Activated B cell treated with CpG ODN at 0.5 μM for 24 hours (primary cell): Measurements from ENCODE around the gene MLLT3. TPM values are rescaled to one million over a fixed set of nuclear protein-coding genes. Genes with fewer than 3 reads are reported as not detected.
"Not testable (repeated sequence)": the region's sequence is repeated elsewhere in the genome, so short reads cannot be mapped to it uniquely, and the experiment has no call there.

Experiments used
- ATAC-seq: fragments of 200-7000 bp; cut with Tn5 transposase; one replicate; pipeline ENCODE4 v1.10.0; 2021; ENCODE audit warnings: low read depth, mild to moderate bottlenecking, moderate library complexity
- CTCF ChIA-PET: fragments of 350-600 bp; sonication (Branson Sonifier 250); formaldehyde crosslinking; loops from one replicate; lab custom pipeline; 2021; ENCODE audit warnings: antibody characterized with exemption; lab: Charles Lee
- POLR2A ChIA-PET: fragments of 350-600 bp; sonication (Branson Sonifier 250); formaldehyde crosslinking; loops from one replicate; lab custom pipeline; 2021; ENCODE audit warnings: antibody characterized with exemption; lab: Charles Lee
- DNase-seq: peaks from one replicate; pipeline ENCODE4 v3.0.0; 2022
- H3K27ac Mint-ChIP-seq: one replicate; pipeline ENCODE4 v1.8.0; 2020; ENCODE audit warnings: mixed read lengths
- H3K27me3 Mint-ChIP-seq: one replicate; pipeline ENCODE4 v1.8.0; 2021; ENCODE audit warnings: mixed read lengths
- H3K36me3 Mint-ChIP-seq: one replicate; pipeline ENCODE4 v1.8.0; 2021; ENCODE audit warnings: low read depth, mixed read lengths
- H3K4me1 Mint-ChIP-seq: one replicate; pipeline ENCODE4 v1.8.0; 2021; ENCODE audit warnings: mixed read lengths
- H3K4me3 Mint-ChIP-seq: one replicate; pipeline ENCODE4 v1.8.0; 2020; ENCODE audit warnings: mild to moderate bottlenecking, mixed read lengths
- H3K9me3 Mint-ChIP-seq: one replicate; pipeline ENCODE4 v1.8.0; 2020; ENCODE audit warnings: mixed read lengths
- CTCF ChIP-seq: fragments of 200-600 bp; IDR thresholded peaks from one replicate; pipeline ENCODE4 v1.8.0; 2022; ENCODE audit warnings: antibody characterized with exemption, mild to moderate bottlenecking
- intact Hi-C: fragments of 100-400 bp; cut with micrococcal nuclease; formaldehyde crosslinking; loops from one replicate; pipeline ENCODE4 v1.15.1; 2024
- total RNA-seq: library from RNA; stranded (reverse); gene quantifications from 2 replicates; pipeline ENCODE4 v1.2.3, GENCODE V29; 2022

Gene MLLT3
- total RNA-seq, 1 donor from 2014 or later = 1.5 TPM

- no peaks in the 10 kb centered on the region for H3K9me3 Mint-ChIP-seq
- ChIA-PET CTCF (no interaction called here), POLR2A (no interaction called here)
- H3K4me1 Mint-ChIP-seq = no peaks in the 10 kb centered on the region
- intact Hi-C loops = no loop called here
- H3K4me3 Mint-ChIP-seq = no peak overlapping the region
- H3K27ac Mint-ChIP-seq = no peak overlapping the region
- DNase-seq (no peak), ATAC-seq (no peak)
- peaks cover 4% of the 10 kb centered on the region for H3K27me3 Mint-ChIP-seq
- no peak for TF ChIP-seq CTCF
- H3K36me3 Mint-ChIP-seq = no peaks in the 10 kb centered on the region
Observed at GRCh38 chr9:20662156-20662555, 39.9 kb upstream of the MLLT3 start.

GRCh38 chr9:20659474-20659967 is 37.2 kb upstream of the MLLT3 start:
- ATAC-seq = no peak
- Mint-ChIP-seq H3K9me3 (no peaks in the 10 kb centered on the region), H3K4me1 (no peaks in the 10 kb centered on the region), H3K4me3 (no peak overlapping the region), H3K27me3 (no peaks in the 10 kb centered on the region), H3K36me3 (no peaks in the 10 kb centered on the region), H3K27ac (no peak overlapping the region)
- DNase-seq = no peak
- ChIA-PET CTCF (no interaction called here), POLR2A (no interaction called here)
- intact Hi-C loops = loop anchor here (5.0 kb wide), 1 partner anchor 37 kb away; the partner anchor contains the start of gene MLLT3
- TF ChIP-seq CTCF = no peak

GRCh38 chr9:20658677-20659473 is 36.6 kb upstream of the MLLT3 start:
- ATAC-seq (no peak), DNase-seq (no peak)
- Mint-ChIP-seq H3K9me3 (no peaks in the 10 kb centered on the region), H3K4me3 (peak overlapping the region; percentile 84), H3K27me3 (peaks cover 4% of the 10 kb centered on the region), H3K36me3 (no peaks in the 10 kb centered on the region), H3K27ac (peak overlapping the region; percentile 10), H3K4me1 (no peaks in the 10 kb centered on the region)
- ChIA-PET CTCF (no interaction called here), POLR2A (no interaction called here)
- intact Hi-C loops = loop anchor here (1.0 to 5.0 kb wide), 2 partner anchors 25 to 37 kb away; partner anchors contain the start of genes FOCAD and MLLT3
- TF ChIP-seq CTCF = no peak

- H3K9me3 Mint-ChIP-seq, ATAC-seq, H3K36me3 Mint-ChIP-seq, POLR2A ChIA-PET, CTCF ChIA-PET, H3K27me3 Mint-ChIP-seq, DNase-seq, H3K4me1 Mint-ChIP-seq: not testable (repeated sequence)
- intact Hi-C loops = loop anchor here (1.0 to 5.0 kb wide), 2 partner anchors 26 to 36 kb away; partner anchors contain the start of genes FOCAD and MLLT3
- H3K27ac Mint-ChIP-seq = peak overlapping the region; percentile 10
- H3K4me3 Mint-ChIP-seq = peak overlapping the region; percentile 84
Observed at GRCh38 chr9:20658246-20658667, 36.0 kb upstream of the MLLT3 start.

- POLR2A ChIA-PET = no interaction called here
- TF ChIP-seq CTCF = no peak
- Mint-ChIP-seq H3K9me3 (no peaks in the 10 kb centered on the region), H3K36me3 (no peaks in the 10 kb centered on the region), H3K27ac (no peak overlapping the region), H3K4me3 (no peak overlapping the region), H3K27me3 (peaks cover 24% of the 10 kb centered on the region), H3K4me1 (no peaks in the 10 kb centered on the region)
- intact Hi-C loops = no loop called here
- DNase-seq = no peak
- no peak for ATAC-seq
- CTCF ChIA-PET = no interaction called here
Observed at GRCh38 chr9:20651939-20652338, 29.6 kb upstream of the MLLT3 start.
